Measurements from ENCODE around the gene HDGFL2.

The HDGFL2 gene

DNA sequence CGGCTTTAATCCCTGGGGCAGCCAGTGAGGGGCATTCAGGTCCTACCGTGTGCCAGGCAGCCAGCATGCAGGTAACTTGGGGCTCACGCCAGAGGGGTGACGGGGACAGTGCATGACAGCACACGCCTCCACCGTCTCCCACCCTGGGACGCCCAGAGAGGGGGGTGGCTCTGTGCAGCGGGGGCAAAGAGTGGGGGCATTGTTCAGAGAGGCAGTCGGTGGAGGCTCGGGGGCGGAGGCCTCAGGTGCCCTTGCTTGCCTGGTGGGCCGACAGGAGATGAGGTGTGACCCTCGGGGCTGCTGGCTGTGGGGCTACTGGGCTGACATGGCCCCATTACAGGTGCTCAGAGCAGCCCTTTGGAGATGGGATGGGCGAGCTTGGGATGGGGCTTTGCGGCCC is 27.8 kb downstream of the HDGFL2 start:
- FAIRE-seq, result no peak

DNA sequence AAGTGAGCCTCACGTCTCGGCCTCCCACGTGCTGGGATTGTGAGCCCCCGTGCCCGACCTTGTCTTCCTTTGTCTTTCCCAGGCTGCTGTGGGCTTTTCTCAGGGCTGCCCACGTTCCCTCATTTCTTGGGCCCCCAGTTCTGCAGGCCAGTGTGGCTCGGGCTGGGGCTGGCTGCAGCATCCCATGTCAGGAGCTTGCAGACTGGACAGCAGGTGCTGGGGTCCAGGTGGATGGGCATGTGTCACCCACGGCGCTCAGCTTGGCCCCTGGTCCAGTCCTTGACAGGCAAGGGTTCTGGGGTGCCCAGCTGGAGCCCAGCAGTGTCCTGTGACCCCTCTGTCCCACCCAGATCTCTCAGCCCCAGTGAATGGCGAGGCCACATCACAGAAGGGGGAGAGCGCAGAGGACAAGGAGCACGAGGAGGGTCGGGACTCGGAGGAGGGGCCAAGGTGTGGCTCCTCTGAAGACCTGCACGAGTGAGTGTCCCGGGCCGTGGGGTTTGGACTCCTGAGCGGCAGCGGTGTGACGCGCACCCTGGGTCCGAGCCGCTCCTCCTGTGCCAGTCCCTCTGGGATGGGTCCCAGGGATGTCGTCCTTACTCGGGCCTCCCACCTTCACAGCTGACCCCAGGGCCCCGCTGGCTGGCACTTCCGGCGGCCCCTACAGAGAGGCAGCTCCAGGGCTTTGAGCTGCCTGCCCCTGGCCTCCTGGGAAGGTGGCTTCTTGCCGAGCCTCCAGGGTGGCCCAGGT is 28.9 kb downstream of the HDGFL2 start:
- FAIRE-seq, result no peak

DNA sequence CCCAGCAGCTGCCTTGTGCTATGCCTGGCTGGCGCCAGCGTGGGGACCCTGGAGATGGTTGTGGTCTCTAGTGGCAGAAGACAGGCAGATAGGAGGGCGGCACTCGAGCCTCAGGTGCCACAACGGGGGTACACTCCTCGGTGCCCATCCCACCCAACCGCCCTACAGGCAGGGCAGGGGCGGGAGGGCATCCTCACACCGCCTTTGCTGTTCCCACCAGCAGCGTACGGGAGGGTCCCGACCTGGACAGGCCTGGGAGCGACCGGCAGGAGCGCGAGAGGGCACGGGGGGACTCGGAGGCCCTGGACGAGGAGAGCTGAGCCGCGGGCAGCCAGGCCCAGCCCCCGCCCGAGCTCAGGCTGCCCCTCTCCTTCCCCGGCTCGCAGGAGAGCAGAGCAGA is 29.6 kb downstream of the HDGFL2 start:
- no peak for FAIRE-seq

DNA sequence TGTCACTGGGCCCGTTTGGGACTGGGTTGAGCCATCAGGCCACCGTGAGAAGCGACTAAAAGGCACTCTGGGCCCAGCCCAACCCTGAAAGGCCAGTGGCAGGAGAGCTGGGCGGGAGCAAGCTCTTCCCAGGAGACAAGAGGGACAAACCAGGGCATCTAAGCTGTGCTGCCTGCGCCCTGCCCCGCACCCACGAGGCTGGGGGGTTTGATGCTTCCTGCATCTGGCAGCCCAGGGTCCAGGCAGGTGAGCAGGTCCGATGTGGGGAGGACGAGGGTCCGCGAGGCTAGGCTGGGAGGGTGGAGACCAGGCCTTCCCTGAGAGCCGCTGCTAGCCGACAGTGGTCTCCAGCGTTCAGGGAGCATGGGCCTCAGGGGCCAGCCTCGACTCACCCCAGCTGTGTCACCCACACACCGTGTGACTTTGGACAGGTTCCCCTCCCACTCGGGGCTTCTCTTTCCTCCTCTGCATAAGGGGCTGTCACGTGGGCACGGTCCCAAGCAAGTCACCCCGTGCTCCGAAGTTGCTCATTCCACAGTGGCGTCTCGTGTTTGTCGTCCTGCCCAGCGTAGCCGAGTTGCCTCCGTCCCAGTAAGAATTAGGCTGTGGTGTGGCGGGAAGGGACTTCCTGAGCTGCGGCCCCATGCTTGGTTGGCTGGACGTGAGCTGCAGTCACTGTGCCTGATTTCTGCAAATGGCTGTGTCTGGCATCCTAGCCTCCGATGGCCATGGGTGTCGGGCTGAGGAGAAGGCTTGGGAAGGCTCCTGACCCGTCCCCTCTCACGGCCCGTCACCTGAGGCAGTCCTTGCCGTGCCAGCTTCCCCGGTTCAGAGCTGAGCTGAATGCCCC is 30.4 kb downstream of the HDGFL2 start:
- no peak for FAIRE-seq

DNA sequence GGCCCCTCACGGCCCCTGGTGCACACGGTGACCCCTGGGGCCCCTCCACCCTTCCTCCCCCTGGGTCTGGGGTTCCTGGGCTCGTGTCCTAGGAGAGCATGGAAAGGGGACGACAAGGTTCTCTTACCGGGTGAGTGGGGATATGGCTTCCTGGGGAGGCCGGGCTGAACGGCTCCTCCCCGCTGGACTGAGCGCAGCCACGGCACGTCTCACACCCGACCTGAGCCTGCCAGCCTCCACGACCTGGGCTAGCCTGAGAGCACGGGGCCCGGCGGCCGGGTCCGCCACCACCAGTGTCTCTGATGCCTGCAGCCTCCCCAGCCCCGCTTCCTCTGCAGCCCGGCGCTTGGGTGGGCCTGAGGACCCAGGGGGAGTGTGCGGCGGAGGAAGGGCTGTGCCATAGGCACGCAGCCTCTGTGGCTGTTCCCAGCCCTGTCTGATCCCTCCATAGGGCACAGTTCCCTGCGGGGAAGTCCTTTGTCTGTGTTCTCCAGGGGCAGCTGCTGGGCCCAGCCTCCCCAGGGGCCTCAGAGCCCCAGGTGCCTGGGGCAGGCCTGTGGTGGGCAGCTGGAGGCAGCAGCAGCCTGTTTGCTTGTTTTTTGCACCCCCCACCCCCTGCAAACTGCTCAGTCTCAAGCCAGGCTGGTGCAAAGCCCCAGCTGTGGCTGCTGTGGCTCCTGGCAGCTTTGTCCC is 31.2 kb downstream of the HDGFL2 start:
- no peak for FAIRE-seq

DNA sequence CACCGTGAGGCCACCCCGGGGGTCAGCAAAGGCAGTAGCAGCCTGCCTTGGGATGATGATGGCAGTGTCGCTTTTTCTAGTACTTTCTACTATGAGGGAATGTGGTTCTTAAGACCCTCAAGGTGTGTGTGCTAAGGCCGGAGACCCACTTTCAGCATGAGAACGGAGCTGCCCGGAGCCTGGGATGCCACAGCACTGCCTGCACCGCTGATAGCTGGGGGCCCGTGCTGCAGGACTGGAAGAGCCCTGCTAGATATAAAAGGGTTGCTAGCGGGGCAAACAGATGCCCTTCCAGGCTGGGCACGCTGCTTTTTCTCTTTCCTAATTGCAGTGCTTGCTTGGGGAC is 31.7 kb downstream of the HDGFL2 start:
- no peak for FAIRE-seq

DNA sequence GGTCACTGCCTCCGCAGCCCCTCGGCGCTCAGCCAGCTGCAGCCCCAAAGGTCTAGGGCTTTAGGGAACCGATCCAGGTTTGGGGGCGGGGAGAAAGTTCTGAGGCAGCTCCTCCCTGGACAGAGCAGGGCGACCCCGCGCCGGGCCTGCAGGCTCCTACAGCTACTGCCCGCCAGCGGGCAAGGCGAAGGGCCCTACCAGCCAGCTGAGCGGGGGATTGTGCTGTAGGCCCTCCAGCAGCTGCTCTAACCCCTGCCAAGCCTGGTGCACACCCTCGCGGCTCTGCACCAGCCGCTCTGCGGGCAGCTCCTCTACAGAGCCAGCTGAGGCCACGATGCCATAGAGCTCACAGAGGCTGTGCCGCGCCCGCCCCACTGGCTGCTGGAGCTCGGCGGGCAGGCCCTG is 32.2 kb downstream of the HDGFL2 start:
- no peak for FAIRE-seq

DNA sequence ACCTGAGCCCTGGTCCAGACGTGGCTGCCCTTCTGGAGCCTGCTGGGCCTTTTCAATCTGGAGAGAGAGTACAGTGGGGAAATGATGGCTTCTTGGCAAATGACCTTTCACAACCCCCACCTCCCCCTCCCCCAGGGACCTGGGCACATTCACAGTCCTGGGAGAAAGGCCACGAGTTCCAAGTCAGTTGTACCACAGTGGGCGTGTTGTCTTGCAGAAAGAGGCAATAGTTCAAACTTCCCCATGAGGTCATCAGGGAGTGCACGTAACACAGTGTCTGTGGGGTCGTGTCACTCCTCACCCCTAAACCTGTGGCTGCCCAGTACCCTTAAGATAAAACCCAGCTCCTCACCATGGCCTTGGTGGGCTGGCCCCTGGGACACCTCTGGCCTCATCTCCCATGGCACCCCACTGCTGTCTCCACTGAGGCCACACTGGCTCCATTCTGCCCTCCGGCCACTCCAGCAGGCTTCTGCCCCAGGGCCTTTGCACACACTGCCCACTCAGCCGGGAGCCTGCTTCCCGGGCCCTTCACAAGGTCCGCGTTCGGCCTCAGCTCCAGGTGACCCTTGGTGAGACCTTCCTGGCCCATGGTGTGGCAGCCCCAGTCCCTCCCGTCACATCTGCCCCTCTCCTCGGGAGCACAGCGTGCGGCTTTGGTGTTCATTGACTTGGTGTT is 32.9 kb downstream of the HDGFL2 start:
- FAIRE-seq, result no peak

DNA sequence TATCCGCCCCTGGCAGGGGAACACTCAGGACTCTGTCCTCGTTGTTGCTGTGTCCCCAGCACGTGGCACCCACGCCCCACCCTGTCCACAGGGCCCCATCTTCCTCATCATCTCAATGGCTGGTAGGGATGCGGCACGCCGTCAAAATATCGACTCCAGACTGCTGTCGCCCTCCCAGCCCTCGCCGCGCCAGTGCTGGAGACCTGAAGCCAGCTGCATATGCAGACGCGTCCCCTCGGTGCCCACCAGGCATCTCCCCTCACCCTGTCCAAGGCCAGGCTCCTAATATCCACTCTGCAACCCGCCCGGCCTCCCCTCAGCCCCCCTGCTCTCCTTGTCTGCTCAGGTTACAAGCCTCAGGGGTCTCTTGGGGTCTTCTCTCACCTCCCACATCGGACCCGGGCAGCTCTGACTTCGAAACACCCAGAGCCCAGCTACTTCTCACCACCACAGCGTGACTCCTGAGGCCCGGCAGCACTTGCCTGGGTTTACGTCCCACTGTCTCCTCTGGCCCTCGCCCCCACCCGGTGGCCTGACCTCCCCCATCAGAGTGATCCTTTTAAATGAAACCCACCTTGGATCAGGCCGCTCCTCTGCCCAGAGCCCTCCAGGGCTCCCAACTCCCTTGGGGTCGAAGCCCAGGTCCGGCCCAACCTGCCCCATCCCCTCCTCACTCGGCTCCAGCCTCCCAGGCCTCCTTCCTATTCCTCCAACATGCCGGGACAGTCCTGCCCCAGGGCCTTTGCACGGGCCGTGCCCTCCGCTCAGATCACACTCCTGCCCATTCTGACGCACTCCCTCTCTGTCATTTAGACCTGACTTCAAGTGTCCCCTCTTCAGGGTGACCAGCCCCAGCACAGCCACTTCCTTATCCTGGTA is 33.7 kb downstream of the HDGFL2 start:
- FAIRE-seq, result no peak

DNA sequence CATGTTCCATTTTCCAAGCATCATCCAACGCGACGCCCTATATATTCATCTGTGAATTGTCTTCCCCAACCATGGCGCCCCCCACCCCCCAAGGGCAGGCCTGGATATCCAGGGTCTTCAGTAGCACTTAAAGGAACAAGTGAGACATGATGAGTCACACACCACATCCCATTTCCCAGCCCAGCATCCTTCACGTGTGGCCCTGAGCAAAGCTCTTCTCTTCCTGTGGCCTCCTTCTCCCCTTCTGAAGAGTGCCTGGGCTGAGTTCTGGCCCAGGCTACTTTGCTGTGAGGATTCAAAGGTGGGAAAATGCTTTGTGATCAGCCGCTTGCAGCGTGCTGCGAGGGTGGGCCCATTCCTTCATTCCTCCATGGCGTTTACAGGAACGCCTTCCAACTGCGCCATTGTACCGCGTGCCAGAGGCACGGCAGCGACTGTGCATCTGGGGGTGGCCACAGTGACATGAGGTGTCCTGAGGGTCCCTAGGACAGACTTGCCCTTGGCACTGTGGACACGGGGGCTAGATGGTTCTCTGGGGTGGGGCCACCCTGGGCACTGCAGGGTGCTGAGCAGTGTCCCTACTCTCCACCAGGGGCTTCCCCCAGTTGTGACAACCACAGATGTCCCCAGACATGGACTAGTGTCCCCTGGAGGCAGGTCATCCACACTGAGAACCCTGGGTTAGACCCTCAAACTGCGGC is 34.5 kb downstream of the HDGFL2 start:
- FAIRE-seq, result no peak

DNA sequence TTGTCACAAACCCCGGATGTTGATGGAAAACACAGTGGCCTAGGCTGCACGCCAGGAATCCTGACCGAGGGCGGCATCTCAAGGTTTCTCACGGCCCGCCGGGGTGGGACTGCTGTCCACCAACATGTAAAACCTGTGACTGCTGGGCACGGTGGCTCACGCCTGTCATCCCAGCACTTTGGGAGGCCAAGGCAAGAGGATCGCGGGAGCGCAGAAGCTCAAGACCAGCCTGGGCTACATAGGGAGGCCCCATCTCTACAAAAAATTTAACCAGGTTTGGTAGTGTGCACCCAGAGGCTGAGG is 35.0 kb downstream of the HDGFL2 start:
- no peak for FAIRE-seq

DNA sequence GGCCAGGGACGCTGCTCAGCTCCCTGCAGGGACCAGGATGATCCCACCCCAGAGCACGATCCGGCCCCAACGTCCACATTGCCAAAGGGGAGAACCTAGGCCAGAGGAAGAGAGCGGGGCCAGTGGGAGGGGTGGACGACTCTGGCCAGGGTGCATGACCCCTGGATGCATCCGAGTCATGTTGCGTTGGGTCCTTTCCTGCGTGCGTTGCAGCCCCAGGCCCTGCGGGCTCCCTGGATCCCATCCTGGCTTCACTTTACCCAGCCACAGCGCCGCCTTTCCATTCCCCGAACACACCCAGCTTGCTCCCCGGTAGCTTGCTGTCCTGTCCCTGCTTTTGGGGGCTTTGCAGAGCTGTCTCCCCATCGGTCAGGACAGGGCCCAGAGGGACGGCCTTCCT is 35.7 kb downstream of the HDGFL2 start:
- FAIRE-seq, result no peak

DNA sequence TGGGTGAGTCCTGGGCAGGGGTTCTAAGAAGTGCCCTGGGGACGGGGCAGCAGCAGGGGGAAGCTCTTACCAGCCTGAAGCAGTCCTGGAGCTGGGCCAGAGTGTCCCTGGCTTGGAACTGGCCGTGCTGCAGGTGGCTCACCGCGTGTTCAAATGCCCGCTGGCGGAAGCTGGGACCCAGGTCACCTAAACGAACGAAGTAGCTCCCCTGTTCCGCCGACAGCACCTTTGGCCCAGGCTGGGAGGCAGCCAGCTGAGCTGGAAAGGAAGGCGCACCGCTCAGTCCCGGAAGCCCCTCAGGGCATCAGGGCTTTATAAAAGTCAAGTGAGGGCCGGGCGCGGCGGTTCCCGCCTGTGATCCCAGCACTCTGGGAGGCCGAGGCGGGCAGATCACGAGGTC is 36.6 kb downstream of the HDGFL2 start:
- FAIRE-seq, result no peak

DNA sequence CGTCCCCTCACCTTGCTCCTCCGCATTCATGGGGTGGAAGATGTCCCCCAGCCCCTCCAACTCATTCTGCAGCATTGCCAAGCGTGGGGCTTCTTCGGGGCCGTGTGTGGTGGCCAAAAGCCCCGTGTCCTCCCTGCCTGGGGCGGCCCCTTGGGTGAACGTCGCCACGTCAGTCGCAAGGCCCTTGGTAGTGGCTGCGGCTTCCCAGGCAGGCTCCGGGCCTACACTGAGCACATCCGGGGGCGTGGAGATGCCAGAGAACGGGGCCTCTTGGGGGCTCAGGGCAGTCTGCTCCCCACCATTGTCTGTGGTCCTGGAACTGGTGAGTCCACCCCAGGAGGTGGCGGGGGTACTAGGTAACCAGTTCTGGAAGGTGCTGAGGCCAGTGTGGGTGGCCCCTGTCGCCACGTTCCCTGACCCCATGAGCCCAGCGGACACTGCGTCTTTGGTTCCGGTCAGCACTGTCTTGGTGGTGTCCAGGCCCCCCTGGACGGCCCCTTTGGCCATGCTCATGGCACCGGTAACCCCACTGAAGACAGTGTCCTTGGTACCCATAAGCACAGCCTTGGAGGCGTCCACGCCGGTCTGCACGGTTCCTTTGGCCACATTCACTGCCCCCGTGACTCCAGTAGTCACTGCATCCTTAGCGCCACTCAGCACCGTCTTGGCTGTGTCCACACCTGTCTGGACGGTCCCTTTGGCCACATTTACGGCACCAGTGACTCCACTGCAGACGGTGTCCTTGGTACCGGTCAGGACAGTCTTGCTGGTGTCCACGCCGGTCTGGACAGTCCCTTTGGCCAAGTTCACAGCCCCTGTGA is 38.5 kb downstream of the HDGFL2 start:
- FAIRE-seq, result no peak

DNA sequence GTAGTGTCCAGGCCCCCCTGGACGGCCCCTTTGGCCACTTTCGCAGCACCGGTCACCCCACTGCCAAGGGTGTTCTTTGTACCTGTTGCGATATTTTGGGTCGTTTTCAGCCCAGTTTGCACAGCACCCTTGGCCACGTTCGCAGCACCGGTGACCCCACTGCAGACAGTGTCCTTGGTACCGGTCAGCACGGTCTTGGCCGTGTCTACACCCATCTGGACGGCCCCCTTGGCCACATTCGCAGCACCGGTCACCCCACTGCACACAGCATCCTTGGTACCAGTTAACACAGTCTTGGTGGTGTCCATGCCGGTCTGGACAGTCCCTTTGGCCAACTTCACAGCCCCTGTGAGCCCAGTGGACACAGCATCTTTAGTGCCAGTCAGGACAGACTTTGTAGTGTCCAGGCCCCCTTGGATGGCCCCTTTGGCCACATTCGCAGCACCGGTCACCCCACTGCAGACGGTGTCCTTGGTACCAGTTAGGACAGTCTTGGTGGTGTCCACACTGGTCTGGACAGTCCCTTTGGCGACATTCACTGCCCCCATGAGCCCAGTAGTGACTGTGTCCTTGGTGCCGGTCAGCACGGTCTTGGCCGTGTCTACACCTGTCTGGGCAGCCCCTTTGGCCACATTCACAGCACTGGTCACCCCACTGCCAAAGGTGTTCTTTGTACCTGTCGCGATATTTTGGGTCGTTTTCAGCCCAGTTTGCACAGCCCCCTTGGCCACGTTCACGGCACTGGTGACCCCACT is 39.4 kb downstream of the HDGFL2 start:
- FAIRE-seq, result no peak

DNA sequence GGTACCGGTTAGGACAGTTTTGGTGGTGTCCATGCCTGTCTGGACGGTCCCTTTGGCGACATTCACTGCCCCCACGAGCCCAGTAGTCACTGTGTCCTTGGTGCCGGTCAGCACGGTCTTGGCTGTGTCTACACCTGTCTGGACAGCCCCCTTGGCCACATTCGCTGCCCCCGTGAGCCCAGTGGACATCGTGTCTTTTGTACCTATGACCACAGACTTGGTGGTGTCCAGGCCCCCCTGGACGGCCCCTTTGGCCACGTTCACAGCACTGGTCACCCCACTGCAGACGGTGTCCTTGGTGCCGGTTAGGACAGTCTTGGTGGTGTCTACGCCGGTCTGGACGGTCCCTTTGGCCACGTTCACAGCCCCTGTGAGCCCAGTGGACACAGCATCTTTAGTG is 40.0 kb downstream of the HDGFL2 start:
- no peak for FAIRE-seq

DNA sequence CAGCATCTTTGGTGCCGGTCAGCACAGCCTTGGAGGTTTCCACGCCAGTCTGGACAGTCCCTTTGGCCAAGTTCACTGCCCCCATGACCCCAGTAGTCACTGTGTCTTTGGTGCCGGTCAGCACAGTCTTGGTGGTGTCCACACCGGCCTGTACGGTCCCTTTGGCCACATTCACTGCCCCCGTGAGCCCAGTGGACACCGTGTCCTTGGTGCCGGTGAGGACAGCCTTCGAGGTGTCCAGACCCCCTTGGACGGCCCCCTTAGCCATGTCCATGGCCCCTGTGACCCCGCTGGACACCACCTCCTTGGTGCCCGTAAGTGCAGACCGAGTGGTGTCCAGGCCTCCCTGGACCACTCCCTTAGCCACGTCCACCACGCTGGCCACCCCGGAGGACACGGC is 41.2 kb downstream of the HDGFL2 start:
- FAIRE-seq, result no peak

DNA sequence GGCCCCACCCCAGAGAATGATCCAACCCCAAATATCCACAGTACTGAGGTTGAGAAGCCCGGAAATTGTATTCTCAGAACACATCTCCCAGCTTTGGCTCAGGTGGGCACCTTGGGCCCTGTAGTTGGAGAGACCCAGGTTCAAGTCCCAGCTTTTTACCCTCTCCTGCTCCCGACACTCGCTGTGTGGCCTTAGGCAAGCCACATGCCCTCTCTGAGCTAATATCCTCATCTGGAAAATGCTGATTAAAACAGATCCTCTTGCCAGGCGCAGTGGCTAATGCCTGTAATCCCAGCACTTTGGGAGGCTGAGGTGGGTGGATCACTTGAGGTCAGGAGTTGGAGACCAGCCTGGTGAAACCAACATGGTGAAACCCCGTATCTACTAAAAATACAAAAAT is 43.6 kb downstream of the HDGFL2 start:
- no peak for FAIRE-seq

DNA sequence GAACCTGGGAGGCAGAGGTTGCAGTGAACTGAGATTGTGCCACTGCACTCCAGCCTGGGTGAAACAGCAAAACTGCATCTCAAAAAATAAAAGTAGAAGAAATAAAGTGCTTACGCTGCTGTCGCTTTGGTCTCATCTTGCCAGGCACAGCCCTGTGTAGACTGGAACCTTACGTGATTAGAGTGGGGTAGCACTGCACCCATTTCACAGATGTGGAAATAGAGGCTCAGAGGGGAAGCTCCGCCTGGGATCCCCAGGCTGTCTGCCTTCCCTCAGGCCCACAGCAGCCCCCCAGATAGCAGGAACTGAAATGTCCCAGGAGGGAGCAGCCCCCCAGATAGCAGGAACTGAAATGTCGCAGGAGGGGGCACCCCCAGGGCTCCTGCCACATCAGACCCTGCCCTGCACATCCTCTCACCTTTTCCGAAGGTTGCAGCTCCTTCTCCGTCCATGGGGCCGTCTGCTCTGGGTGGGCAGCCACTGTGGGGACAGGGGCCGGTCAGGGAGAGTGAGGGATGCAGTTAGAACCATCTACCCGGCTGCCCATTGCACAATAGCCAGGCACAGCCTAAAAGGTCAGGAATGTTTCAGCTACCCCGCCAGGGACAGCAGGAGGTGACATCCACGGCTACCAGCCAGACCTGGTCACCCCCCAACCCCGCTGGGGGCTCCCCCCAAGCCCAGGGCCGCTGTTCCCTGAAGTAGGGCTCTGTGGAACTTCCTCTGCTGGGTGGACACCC is 44.3 kb downstream of the HDGFL2 start:
- FAIRE-seq, result no peak

DNA sequence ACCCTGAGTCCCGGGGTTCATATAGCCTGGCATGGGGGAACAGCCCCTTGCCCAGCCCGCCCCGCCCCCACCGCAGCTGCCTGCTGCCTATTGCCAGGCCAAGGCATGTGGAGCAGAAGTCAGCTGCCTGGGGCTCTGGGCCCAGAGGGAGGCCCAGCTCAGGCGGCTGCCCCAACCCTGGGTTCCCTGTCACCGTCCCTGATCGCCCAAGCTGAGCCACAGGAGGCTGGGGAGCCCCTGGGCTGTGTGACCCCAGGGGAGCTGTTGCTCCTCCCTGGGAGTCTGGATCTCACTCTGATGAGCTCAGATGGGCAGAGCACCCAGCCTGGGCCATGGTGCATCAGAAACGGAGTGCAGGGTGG is 44.8 kb downstream of the HDGFL2 start:
- FAIRE-seq, result no peak

Measured in islet of Langerhans (tissue), 1 donor.